Astrocyte of the spinal cord (primary cell): ENCODE results near the gene SH3BP1.

Experiments used
- DNase-seq: peaks from one replicate; pipeline ENCODE4 v3.0.0; 2011; ENCODE audit warnings: low read depth, low spot score
- H3K4me3 ChIP-seq: 2 replicates; pipeline ENCODE4 v1.5.1; 2011; ENCODE audit warnings: low read depth, mild to moderate bottlenecking, low read length, moderate library complexity
- CTCF ChIP-seq: IDR thresholded peaks from 2 replicates; pipeline ENCODE4 v1.5.1; 2012; ENCODE audit warnings: low read depth, mild to moderate bottlenecking, low read length, inconsistent platforms
- in situ Hi-C: cut with HindIII; loops from 2 replicates; pipeline ENCODE4 v1.10.0; 2017; ENCODE audit warnings: low sequenced_read_pairs

SH3BP1 gene

GRCh38 chr22:37675930-37676735 is 36.7 kb downstream of the SH3BP1 start:
- TF ChIP-seq CTCF = no peak

GRCh38 chr22:37676736-37677492 is 37.4 kb downstream of the SH3BP1 start:
- peak overlapping the region; percentile 98 for H3K4me3 ChIP-seq
- peak; percentile 99 for DNase-seq
- in situ Hi-C loops = no loop called here
- TF ChIP-seq CTCF = no peak

More at GRCh38 chr22:37675930-37676735, 36.7 kb downstream of the SH3BP1 start:
- DNase-seq = no peak
- in situ Hi-C loops = no loop called here
- peak overlapping the region; percentile 98 for H3K4me3 ChIP-seq

GRCh38 chr22:37677493-37677974 is 38.1 kb downstream of the SH3BP1 start:
- H3K4me3 ChIP-seq = peak overlapping the region; percentile 98
- in situ Hi-C loops = no loop called here
- no peak for TF ChIP-seq CTCF
- no peak for DNase-seq

GRCh38 chr22:37678372-37678771 is 38.9 kb downstream of the SH3BP1 start:
- TF ChIP-seq CTCF = no peak
- DNase-seq = no peak
- H3K4me3 ChIP-seq = peak overlapping the region; percentile 98
- in situ Hi-C loops = no loop called here

- no peak for TF ChIP-seq CTCF
- DNase-seq = no peak
- in situ Hi-C loops = no loop called here
- no peak overlapping the region for H3K4me3 ChIP-seq
Observed at GRCh38 chr22:37679670-37680069, 40.2 kb downstream of the SH3BP1 start.

GRCh38 chr22:37680191-37680851 is 40.9 kb downstream of the SH3BP1 start:
- in situ Hi-C loops = no loop called here
- no peak for DNase-seq
- no peak overlapping the region for H3K4me3 ChIP-seq

More at GRCh38 chr22:37680191-37680851, 40.9 kb downstream of the SH3BP1 start:
- TF ChIP-seq CTCF = no peak
